GM19452 (cell line): ENCODE measurements around the gene CDC42BPG.

Experiments used
- ATAC-seq: cut with Tn5 transposase; IDR thresholded peaks from one replicate; pipeline ENCODE4 v1.9.1; 2021; ENCODE audit not compliant: unreplicated experiment

The CDC42BPG gene

DNA sequence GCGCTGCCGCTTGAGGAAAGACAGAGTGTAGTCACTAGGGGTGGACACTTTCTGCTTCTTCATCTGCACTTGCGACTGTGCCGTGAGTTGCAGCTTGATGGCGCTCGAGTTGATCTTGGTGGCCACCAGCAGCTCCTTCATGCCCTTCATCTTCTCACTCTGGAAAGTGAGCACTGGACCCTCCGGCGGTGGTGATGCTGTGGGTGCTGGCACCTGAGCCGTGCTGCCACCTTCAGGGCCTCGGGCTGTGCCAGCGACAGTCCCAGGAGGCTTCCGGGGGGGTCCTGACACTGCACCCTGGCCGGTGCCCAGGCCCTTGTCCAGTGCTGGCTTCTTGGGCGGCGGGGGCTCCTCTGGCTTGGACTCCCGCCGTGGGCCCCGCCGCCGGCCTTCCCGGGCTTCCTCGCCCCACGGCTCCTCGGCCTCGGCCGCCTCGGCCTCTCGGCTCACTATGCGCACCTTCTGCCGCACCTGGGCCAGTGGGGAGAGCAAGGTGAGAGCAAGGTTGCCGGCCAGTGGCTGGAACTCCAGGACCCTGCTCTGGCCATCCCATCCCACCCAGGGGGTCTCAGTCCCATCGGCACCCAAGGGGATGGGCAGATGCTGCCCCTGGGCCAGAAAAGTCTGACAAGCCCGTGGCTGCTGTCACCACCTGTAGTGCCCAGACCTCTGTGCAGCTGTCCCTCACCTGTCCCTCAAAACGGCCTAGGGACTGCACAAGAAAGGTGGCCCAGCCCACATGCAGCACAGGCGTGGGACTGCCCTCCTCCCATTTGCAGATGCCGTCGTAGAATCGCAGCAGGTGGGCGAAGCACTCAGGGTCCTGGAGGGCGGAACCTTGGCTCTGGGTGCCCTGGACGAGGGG, 39.9 kb downstream of the CDC42BPG start:
- no peak for ATAC-seq

DNA sequence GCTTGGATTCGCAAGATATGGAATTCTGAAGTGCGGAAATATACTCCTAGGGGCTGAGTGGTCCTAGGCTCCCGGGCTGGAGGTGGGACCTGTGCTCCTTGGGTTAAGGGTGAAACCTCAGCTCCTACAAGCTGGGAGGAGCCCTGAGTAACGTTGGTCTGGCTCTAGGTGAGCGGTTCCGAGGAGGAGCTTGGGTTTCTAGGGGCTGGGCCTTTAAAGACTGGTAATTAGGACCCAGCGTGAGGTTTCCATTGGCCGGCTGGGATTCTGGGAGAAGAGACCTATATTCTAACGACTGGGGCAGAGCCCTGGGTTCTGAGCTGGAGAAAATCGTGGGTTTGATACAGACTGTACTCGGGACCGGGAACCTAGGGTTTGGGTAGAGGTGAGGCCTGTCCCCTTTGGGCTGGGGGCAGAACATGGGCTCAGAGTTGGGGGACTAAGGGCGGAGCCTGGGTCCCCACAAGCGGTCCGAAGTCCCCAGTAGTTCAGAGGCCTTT, 40.6 kb downstream of the CDC42BPG start:
- no peak for ATAC-seq

DNA sequence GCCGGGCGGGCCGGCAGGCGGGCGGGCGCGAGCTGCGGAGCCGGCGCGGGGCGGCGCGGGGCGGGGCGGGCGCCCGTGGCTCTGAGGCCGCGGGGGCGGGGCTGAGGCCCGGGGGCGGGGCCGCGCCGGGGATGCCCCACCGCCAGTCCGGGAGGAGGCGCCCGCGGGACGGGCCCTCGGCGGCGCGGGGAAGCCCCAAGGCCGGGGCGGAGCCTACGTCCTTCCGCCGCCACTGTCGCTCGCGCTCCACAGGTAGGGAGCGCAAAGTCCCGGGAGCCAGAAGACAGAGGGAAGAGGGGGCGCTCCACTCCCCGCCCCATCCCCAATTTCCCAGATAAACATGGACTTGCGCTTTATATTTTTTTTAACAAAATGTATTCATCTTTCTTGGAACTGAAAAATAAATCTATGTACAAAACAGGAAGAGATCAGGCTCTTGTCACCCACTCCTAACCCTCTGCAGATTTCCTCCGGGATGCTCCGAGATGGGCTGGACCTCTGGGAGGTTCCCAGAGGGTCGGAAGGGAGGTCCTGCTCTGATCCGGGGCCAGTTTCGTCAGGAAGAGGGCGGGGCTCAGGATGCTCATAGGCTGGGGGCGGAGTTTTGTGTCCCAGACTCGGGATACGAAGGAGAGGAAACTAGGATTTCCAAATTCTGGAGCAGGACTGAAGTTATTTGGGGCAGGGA, 41.2 kb downstream of the CDC42BPG start, which contains the start of gene MAP4K2:
TSS of gene MAP4K2 (minus strand) at position 57 of the 688 bp plus-strand sequence. CDS start 65 bp downstream, outside the sequence.
- ATAC-seq: peak; percentile 65

DNA sequence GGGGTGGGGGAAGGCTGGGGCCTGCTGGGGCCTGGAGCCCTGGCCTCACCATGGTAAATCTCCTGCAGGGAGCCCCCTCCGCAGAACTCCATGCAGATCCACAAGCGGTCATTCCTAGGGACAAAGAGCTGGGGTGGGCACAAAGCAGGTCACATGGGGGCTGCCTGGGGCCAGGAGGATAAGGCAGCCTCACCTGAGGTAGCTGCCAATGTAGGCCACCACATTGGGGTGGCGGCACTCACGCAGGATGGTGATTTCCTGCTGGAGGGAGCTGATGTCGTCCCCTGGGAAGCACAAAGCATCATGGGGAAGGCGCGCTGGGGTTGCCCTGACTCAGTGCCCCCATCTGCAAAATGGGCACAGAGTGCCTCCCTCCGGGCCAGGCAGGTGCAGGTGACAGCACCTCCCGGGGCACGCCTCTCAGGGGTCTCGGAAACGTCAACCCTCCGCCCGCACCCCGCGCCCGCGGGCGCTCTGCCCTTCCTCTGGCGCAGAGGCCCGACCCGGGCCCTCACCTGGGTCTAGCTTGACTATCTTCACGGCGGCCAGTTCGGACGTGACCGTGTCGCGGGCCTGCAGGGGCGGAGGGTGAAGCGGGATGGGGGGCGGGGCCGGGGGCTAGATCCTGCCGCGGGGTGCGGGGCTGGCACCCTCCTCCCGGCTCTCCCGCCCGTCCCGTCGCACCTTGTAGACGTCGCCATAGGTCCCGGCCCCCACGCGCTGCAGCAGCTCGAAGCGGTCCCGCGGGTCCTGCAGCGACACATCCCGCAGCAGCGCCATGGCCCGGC, 41.9 kb downstream of the CDC42BPG start:
- peak; percentile 34 for ATAC-seq

DNA sequence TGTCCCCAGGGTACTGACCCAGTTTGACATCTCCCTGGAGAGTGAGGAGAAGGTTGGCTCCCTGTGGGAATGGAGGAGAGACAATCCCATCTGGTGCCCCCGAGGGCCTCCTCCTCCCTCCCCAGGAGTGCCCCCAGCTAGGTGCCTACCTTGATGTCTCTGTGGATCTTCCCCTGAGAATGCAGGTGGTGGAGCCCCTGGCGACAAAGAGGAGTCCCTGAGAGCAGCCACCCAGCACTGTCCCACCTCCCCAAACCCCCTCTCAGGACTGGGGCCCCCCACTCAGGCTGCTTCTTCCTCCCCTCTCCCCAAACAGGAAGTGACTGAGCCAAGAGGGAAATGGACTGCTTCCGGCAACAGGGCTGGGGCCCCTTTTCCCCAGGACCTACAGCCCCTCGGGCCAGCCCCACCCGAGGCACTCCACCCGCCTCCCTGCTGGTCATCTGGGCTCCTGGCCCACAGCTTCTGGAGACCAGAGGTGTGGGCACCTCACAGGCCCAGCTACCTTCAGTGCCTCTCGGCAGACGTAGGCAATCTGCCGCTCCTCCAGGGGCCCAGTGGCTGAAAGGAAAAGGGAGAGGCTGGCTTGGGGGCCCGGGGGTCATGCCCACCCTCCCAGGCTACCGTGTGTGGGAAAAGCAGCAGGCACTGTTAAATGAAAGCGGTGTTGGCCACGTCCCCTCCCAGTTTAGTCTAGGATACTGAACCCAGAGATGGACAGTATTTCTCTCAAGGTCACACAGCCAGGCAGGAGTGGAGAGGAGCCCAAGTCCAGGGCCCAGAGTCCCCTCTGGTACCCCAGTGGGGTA, 42.7 kb downstream of the CDC42BPG start:
- no peak for ATAC-seq

DNA sequence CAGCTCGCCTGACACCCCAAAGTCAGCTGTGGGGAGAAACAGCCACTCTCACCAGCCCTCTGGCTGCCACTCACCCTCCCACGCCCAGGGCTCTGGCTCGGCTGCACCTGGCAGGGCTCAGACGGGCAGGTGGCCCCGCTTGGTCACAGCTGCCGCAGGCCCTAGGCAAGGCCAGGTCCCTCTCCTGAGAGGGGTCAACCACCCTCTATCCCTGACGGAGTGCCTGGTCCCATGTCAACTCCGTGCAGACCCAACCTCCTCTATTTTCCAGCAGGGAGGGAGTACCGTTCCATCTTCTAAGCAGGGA, 43.3 kb downstream of the CDC42BPG start:
- no peak for ATAC-seq

DNA sequence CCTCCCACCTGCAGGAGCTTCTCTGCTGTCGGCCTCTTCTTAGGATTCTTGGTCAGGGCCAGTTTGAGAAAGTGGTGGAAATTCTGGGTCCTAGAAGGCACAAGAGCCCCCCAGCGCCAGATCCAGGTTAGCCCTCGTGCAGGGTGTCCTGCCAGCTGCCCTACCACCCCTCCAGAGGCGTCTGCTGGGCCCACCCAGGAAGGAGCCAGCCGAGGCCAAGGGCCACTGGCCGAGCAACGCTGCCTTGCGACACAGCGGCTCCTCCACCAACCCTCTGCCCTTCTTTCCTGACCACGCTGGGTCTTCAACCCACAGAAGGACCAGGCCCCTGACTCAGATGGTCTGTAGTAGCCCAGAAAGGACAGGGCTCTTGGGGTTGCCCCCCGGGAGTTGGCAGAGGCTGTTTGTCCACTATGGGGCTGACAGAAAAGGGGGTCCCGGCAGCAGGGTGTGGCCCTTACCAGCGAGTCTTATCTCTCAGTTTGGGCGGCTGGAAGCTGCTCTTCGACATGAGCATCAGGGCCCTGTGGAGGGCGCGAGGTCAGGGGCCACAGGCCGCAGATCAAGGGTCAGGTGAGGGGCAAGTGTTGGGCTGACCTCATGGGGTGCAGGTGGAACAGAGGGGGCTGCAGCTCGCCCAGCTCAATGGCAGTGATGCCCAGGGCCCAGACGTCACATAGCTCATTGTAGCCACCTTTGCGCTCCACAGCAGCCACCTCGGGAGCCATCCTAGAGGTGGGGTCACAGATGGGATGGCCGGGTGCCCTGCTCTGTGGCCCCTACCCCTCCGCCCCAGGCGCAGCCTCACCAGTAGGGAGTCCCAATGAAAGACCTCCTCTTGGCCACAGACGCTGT, 43.9 kb downstream of the CDC42BPG start:
- ATAC-seq: no peak

DNA sequence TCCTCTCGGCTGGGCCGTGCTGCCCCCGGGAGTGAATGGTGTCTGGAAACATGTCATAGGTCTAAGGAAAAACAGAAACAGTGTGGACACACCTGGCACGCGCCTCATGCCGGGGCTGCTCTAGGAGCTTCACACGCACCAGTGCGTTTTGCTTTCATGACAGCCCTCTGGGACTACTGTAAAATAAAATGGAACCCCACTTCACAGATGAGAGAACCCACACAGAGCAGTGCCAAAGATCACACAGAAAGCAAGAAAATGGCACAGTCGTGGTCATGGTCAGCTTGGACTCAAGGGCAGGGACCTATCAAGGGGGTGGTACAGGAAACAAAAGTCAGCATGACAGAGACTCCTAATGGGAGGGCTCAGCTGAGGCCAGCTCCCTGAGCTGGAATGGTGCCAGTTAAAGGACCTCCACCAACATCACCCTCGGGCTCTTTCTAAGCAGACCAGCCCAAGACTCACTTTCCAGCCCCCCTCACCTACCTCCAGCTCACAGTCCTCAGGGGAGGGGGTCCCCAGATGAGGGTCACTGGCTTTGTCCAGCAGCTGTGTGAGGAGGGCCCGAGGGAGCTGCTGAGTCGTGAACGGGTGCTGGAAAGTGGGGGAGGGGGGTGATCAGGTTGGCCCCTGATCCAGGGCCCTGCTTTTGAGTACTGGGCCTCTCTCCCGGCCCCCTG, 44.7 kb downstream of the CDC42BPG start:
- ATAC-seq: no peak

DNA sequence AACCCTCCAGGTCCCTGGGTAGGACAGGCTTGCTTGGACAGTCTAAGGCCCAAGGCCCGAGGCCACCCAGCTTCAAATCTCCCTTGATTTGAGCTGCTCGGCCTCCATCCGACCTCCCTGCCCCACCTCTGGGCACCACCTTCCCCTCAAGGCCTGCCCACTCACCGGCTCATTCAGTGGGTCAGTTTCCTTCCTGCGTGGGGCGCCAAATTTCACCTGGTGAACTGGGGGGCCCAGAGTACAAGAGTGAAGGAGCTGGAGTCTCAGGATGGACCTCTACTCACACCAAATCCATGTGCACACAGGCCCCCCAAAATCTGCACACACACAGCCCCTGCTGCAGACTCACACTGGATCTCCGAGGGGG, 45.2 kb downstream of the CDC42BPG start:
- no peak for ATAC-seq

DNA sequence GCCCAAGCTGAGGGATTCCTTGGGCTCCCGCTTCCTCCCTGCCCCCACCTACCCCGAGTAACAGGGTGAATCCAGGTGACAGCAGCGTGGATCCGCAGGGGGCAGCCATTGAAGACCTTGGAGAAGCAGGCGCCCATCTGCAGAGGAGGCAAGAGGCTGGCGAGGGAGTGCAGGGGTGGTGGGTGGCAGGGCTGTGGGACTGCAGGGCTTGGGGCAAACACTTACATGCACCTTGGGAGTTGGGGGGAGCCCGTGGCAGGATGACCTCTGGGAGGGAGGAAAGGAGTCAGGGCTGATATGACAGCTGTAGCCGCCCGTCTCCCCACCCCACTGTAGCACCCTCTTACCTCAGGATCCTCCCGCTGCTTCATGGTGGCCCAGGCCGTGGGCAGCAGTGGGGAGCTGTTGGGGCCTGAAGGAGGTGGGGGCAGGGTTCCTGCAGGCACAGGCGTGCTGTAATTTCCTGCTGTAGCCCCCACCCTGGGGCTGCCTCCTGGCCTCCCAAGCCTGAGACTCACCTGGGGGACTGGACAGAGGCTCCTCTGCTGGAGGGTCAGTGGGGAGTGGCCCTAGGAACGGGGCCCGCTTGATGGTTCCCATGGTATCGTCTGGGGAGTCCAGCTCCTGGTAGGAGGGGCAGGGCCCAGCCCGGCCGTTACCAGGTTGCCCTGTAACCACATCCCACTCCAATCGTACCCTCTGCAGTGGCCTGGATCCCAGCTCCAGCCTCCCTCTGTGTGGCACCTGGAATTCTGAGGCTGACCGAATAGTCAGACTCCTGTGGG, 47.5 kb downstream of the CDC42BPG start:
- ATAC-seq: no peak

DNA sequence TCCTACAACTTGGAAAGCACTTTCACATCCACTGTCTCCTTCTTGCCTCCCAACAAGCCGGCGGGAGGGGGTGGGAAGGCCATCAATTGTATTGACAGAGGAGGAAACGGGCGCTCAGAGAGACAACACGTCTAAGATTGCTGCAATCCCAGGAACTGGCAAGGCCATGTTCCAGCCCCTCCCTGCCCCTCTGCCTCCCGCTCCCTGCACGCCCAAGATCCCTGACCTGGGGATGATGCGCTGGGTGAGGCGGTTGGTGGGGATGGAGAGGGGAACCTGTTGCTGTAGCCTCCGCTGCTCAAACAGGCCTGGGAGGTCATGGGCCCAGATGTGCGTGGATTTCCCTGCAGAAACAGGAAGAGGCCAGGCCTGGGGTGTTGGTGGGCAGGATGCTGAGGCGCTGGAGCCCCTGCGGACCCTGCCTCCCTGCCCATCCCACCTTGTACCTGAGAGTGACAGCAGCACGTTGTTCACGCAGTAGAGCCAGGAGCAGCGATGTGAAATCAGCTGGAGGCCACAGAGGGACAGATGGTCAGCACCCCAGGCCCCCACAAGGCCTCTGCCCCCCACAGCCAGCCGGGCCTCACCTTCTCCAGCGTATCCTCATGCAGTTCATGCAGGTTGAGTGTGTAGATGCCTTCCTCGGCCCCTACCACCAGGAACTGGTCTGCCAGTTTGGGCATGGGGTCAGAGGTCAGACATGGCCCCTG, 48.3 kb downstream of the CDC42BPG start:
- no peak for ATAC-seq

DNA sequence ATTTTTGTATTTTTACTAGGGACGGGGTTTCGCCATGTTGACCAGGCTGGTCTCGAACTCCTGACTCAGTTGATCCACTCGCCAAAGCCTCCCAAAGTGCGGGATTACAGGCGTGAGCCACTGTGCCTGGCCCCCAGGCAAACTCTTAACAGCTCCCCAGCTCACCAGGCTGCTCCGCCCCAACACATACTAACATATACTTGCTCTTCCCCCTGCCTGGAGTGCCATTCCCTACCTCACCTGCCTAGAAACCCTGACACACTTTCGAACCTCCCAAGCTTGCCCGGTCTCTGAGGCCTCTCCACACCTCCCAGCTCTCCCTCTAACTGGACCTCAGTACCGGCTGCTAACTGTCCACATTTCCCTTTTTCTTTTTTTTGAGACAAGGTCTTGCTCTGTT, 49.9 kb downstream of the CDC42BPG start:
- no peak for ATAC-seq

DNA sequence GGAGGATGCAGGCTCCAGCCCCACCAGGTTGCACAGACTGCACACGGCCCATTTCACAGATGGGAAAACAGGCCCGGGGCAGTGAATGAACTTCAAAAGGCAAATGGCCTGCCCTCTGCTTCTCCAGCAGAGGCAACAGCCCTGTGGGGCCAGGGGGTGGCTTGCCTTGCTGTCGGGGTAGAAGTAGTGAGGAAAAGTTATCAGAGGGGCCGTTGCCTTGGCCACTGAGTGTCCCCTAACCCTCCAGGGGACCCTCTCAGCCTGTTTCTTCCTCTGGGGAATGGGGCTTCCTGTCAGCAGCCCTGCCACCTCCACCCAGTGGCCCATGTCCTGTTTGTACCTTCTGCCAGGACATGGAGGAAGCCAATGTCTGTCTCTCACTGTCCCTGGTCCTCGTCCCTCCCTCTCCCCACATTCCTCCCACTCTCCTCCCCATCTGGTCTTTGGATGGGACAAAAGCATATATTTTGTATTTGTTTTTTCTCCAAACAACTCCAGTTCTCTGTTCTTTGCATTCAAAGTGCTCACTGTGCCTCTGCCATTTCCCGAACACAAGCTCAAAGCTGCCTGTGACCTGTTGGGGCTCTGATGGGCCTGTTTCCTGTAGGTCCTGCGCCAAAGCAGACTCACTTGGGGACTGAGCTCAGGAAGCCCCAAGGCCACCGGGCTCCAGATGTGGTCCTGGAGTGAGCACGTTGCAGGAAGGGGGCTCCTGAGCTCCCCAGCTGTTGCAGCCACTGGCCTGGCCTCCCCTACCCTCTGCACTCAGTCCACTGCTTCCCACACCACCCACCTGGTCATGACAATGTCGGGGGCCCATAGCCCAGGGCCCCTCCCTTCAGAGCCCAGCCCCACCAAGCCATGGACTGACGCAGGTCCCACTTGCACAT, 50.9 kb downstream of the CDC42BPG start:
- no peak for ATAC-seq

DNA sequence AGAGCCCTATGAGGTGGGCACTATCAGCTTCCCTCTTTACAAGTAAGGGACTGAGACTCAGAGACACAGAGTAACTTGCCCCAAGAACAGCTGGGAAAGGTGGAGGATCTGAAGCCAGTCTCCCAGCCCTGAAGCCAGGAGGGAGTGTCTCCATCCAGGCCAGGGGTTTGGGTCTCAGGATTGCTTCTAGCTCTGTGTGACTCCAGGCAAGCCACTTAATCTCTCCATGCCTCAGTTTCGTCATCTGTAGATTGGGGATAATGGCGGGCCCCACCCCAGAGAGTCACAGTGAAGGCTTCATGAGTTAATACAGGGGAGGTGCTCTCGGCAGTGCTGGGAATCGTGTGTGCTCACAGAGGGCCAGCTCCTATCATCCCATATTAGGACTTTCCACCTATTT, 52.0 kb downstream of the CDC42BPG start:
- no peak for ATAC-seq

DNA sequence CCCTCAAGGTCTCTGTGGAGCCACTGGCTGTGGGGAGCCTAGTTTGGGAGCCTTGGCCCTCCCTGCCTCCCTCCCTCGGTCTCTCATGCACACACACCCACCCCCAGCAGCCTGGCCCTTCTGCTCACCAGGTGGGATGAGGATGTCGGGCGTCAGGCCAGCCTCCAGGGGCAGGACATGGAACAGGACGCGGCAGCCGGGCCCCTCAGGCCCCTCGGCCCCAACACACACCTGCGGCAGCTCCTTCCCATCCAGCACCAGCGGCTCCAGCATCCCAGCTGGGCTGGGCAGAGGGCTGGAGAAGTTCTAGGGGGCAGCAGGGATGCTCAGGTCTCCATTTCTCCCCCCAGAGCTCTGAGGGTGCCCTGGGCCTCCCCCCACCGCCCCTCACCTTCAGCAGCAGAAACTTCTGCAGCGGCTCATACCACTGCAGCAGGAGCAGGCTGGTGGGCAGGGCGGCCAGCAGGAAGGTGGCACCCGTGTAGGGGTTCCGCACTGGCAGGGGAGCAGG, 52.6 kb downstream of the CDC42BPG start:
- ATAC-seq: no peak

DNA sequence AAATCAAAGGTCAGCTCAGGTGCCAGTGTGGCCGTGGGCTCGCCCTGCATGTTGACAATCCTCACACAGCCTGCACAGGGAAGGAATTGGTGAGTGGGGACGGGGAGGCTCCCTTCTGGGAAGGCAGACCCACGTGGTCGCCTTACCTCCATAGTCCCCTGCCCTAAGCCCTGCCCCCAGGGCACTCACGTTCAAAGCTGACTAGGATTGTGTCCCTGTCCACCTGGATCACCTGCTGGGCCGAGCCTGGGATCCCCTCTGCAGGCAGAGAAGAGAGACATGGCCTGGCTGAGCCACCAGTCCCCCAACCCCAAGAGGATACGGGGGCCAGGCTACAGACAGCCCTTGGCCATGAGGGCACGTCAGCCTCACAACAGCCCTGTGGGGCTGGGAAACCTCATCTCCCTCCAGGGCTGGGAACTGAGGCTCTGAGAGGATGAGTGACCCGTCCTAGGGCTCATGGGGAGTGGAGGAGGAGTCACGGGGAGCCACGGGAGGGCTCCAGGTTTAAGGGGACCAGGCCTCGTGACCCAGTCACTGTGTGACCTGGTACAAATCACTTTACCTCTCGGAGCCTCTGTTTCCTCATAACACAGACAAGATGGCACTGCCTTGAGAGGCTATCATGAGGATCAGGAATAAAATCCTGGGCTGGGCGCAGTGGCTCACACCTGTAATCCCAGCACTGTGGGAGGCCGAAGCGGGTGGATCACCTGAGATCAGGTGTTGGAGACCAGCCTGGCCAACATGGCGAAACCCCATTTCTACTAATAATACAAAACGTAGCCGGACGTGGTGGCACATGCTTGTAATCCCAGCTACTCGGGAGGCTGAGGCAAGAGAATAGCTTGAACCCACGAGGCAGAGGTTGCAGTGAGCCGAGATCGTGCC, 54.0 kb downstream of the CDC42BPG start:
- no peak for ATAC-seq
